NT2/D1 (cell line): ENCODE results near the gene CYP2A7.
"Not testable (repeated sequence)": the region's sequence is repeated elsewhere in the genome, so short reads cannot be mapped to it uniquely, and the experiment has no call there.

Source experiments
- SUZ12 ChIP-seq: IDR thresholded peaks from 2 replicates; pipeline ENCODE4 v1.6.1; 2011; ENCODE audit not compliant: insufficient read length, insufficient read depth; ENCODE audit errors: extremely low read depth
- YY1 ChIP-seq: IDR thresholded peaks from 2 replicates; pipeline ENCODE4 v1.6.1; 2011; ENCODE audit not compliant: insufficient read length, insufficient read depth
- ZNF274 ChIP-seq: IDR thresholded peaks from 2 replicates; pipeline ENCODE4 v1.6.1; 2011; ENCODE audit warnings: mild to moderate bottlenecking, low read depth, low read length

DNA sequence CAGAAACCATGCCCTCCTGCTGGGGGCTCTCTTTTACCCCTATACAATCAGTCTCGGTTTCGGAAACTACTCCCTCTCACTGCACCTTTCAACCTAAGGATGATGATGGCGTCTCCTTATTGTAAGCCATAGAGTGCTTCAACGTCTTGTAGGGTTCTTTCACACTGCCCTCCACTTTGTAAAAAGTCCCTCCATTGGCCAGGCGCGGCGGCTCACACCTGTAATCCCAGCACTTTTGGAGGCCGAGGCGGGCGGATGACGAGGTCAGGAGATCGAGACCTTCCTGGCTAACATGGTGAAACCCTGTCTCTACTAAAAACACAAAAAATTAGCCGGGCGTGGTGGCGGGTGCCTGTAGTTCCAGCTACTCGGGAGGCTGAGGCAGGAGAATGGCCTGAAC lies 51.3 kb downstream of the CYP2A7 start:
- not testable (repeated sequence) for TF ChIP-seq YY1, SUZ12, ZNF274
